ENCODE measurements around the gene ARMC7.

- peak; percentile 90; the same call in 1 of the 2 replicates for TF ChIP-seq SIN3A (IDR thresholded peaks at IDR 0.05; ENCODE audit: borderline replicate concordance, low read depth, low read length)
- TF ChIP-seq, protein P1, sequence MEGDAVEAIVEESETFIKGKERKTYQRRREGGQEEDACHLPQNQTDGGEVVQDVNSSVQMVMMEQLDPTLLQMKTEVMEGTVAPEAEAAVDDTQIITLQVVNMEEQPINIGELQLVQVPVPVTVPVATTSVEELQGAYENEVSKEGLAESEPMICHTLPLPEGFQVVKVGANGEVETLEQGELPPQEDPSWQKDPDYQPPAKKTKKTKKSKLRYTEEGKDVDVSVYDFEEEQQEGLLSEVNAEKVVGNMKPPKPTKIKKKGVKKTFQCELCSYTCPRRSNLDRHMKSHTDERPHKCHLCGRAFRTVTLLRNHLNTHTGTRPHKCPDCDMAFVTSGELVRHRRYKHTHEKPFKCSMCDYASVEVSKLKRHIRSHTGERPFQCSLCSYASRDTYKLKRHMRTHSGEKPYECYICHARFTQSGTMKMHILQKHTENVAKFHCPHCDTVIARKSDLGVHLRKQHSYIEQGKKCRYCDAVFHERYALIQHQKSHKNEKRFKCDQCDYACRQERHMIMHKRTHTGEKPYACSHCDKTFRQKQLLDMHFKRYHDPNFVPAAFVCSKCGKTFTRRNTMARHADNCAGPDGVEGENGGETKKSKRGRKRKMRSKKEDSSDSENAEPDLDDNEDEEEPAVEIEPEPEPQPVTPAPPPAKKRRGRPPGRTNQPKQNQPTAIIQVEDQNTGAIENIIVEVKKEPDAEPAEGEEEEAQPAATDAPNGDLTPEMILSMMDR (CRISPR knock-in tag; IDR thresholded peaks at IDR 0.05): peak; percentile 24; the same call in 1 of the 2 replicates
Observed at GRCh38 chr17:75154195-75155106, 44.7 kb downstream of the ARMC7 start, which contains the start of gene JPT1.
